ENCODE data around the gene ARMC2. TPM values are rescaled to one million over a fixed set of nuclear protein-coding genes. Genes with fewer than 3 reads are reported as not detected.
"Not testable (repeated sequence)": the region's sequence is repeated elsewhere in the genome, so short reads cannot be mapped to it uniquely, and the experiment has no call there.

The ARMC2 gene
- total RNA-seq, 1 donor from 2014 or later = 5.2 TPM

GRCh38 chr6:108851756-108852155, 3.5 kb downstream of the ARMC2 start:
- Histone ChIP-seq H3K9me3 (ENCODE audit: insufficient read depth, low read depth, low read length) (no peaks in the 10 kb centered on the region), H3K4me3 (ENCODE audit: insufficient read depth, low read depth, low read length) (no peak overlapping the region), H3K9ac (ENCODE audit: low read length) (no peak overlapping the region), H3K27ac (ENCODE audit: low read depth, low read length) (no peak overlapping the region), H3K4me1 (ENCODE audit: insufficient read depth, low read length) (peaks cover 3% of the 10 kb centered on the region), H3K27me3 (ENCODE audit: insufficient read depth, low read length) (no peaks in the 10 kb centered on the region), H3K4me2 (ENCODE audit: low read length) (no peak overlapping the region), H2AFZ (ENCODE audit: low read depth, low read length) (no peak overlapping the region), H4K20me1 (ENCODE audit: insufficient read depth, low read length) (no peaks in the 10 kb centered on the region), H3K79me2 (ENCODE audit: insufficient read depth, low read length) (peaks cover 5% of the 10 kb centered on the region), H3K36me3 (ENCODE audit: insufficient read depth, low read length) (no peaks in the 10 kb centered on the region)
- TF ChIP-seq EZH2 (IDR thresholded peaks at IDR 0.05; ENCODE audit: insufficient read depth, low read length) = no peak
- no peak for TF ChIP-seq CTCF (IDR thresholded peaks at IDR 0.05; ENCODE audit: insufficient read depth, low read depth, low read length)
- Mint-ChIP-seq H3K9me3 (ENCODE audit: unreplicated experiment) (peaks cover 2% of the 10 kb centered on the region), H3K4me1 (ENCODE audit: low read depth, unreplicated experiment) (peaks cover 4% of the 10 kb centered on the region), H3K36me3 (ENCODE audit: low read depth, unreplicated experiment) (peaks cover 16% of the 10 kb centered on the region), H3K4me3 (ENCODE audit: unreplicated experiment) (no peak overlapping the region), H3K27ac (ENCODE audit: unreplicated experiment) (no peak overlapping the region), H3K27me3 (ENCODE audit: low read depth, unreplicated experiment) (peaks cover 2% of the 10 kb centered on the region)
- DNase-seq (ENCODE audit: low read depth) (no peak), FAIRE-seq (no peak)

GRCh38 chr6:108853077-108853476, 4.9 kb downstream of the ARMC2 start:
- no peak overlapping the region for H2AFZ ChIP-seq (ENCODE audit: low read depth, low read length)
- no peaks in the 10 kb centered on the region for H3K27me3 ChIP-seq (ENCODE audit: insufficient read depth, low read length)
- no peak overlapping the region for H3K4me3 ChIP-seq (ENCODE audit: insufficient read depth, low read depth, low read length)
- Mint-ChIP-seq H3K4me3 (ENCODE audit: unreplicated experiment) (no peak overlapping the region), H3K27ac (ENCODE audit: unreplicated experiment) (no peak overlapping the region), H3K36me3 (ENCODE audit: low read depth, unreplicated experiment) (peaks cover 26% of the 10 kb centered on the region), H3K4me1 (ENCODE audit: low read depth, unreplicated experiment) (peaks cover 1% of the 10 kb centered on the region), H3K27me3 (ENCODE audit: low read depth, unreplicated experiment) (peaks cover 2% of the 10 kb centered on the region), H3K9me3 (ENCODE audit: unreplicated experiment) (peaks cover 9% of the 10 kb centered on the region)
- peaks cover under 1% of the 10 kb centered on the region for H3K4me1 ChIP-seq (ENCODE audit: insufficient read depth, low read length)
- H3K4me2 ChIP-seq (ENCODE audit: low read length) = no peak overlapping the region
- no peak overlapping the region for H3K27ac ChIP-seq (ENCODE audit: low read depth, low read length)
- TF ChIP-seq EZH2 (IDR thresholded peaks at IDR 0.05; ENCODE audit: insufficient read depth, low read length) (no peak), CTCF (IDR thresholded peaks at IDR 0.05; ENCODE audit: insufficient read depth, low read depth, low read length) (no peak)
- no peaks in the 10 kb centered on the region for H4K20me1 ChIP-seq (ENCODE audit: insufficient read depth, low read length)
- no peak overlapping the region for H3K9ac ChIP-seq (ENCODE audit: low read length)
- no peaks in the 10 kb centered on the region for H3K9me3 ChIP-seq (ENCODE audit: insufficient read depth, low read depth, low read length)
- H3K36me3 ChIP-seq (ENCODE audit: insufficient read depth, low read length) = no peaks in the 10 kb centered on the region
- H3K79me2 ChIP-seq (ENCODE audit: insufficient read depth, low read length) = peaks cover 5% of the 10 kb centered on the region
- DNase-seq (ENCODE audit: low read depth) (no peak), FAIRE-seq (no peak)

- DNase-seq (ENCODE audit: low read depth) (no peak), FAIRE-seq (no peak)
- TF ChIP-seq EZH2 (IDR thresholded peaks at IDR 0.05; ENCODE audit: insufficient read depth, low read length) (no peak), CTCF (IDR thresholded peaks at IDR 0.05; ENCODE audit: insufficient read depth, low read depth, low read length) (no peak)
- no peak overlapping the region for H2AFZ ChIP-seq (ENCODE audit: low read depth, low read length)
- H3K4me1 ChIP-seq (ENCODE audit: insufficient read depth, low read length) = no peaks in the 10 kb centered on the region
- no peaks in the 10 kb centered on the region for H3K79me2 ChIP-seq (ENCODE audit: insufficient read depth, low read length)
- Mint-ChIP-seq H3K4me1 (ENCODE audit: low read depth, unreplicated experiment) (no peaks in the 10 kb centered on the region), H3K27me3 (ENCODE audit: low read depth, unreplicated experiment) (no peaks in the 10 kb centered on the region), H3K27ac (ENCODE audit: unreplicated experiment) (no peak overlapping the region), H3K36me3 (ENCODE audit: low read depth, unreplicated experiment) (peaks cover 14% of the 10 kb centered on the region), H3K9me3 (ENCODE audit: unreplicated experiment) (peaks cover 2% of the 10 kb centered on the region), H3K4me3 (ENCODE audit: unreplicated experiment) (no peak overlapping the region)
- H3K27me3 ChIP-seq (ENCODE audit: insufficient read depth, low read length) = no peaks in the 10 kb centered on the region
- peaks cover 3% of the 10 kb centered on the region for H3K36me3 ChIP-seq (ENCODE audit: insufficient read depth, low read length)
- H3K27ac ChIP-seq (ENCODE audit: low read depth, low read length) = no peak overlapping the region
- H3K4me3 ChIP-seq (ENCODE audit: insufficient read depth, low read depth, low read length) = no peak overlapping the region
- no peak overlapping the region for H3K9ac ChIP-seq (ENCODE audit: low read length)
- no peak overlapping the region for H3K4me2 ChIP-seq (ENCODE audit: low read length)
- H4K20me1 ChIP-seq (ENCODE audit: insufficient read depth, low read length) = no peaks in the 10 kb centered on the region
- no peaks in the 10 kb centered on the region for H3K9me3 ChIP-seq (ENCODE audit: insufficient read depth, low read depth, low read length)
Observed at GRCh38 chr6:108862479-108863191, 14.4 kb downstream of the ARMC2 start.

- not testable (repeated sequence) for H3K27me3 Mint-ChIP-seq (ENCODE audit: low read depth, unreplicated experiment)
Observed at GRCh38 chr6:108865751-108866286, 17.6 kb downstream of the ARMC2 start.

More at GRCh38 chr6:108865751-108866286, 17.6 kb downstream of the ARMC2 start:
- H3K9me3 ChIP-seq (ENCODE audit: insufficient read depth, low read depth, low read length); FAIRE-seq; H3K4me1 Mint-ChIP-seq (ENCODE audit: low read depth, unreplicated experiment); H3K27ac Mint-ChIP-seq (ENCODE audit: unreplicated experiment); H3K9me3 Mint-ChIP-seq (ENCODE audit: unreplicated experiment); H3K79me2 ChIP-seq (ENCODE audit: insufficient read depth, low read length); H2AFZ ChIP-seq (ENCODE audit: low read depth, low read length); H3K4me3 Mint-ChIP-seq (ENCODE audit: unreplicated experiment); H3K27me3 ChIP-seq (ENCODE audit: insufficient read depth, low read length); H3K4me2 ChIP-seq (ENCODE audit: low read length); H3K27ac ChIP-seq (ENCODE audit: low read depth, low read length); H3K4me1 ChIP-seq (ENCODE audit: insufficient read depth, low read length); H3K4me3 ChIP-seq (ENCODE audit: insufficient read depth, low read depth, low read length); H3K36me3 ChIP-seq (ENCODE audit: insufficient read depth, low read length); H4K20me1 ChIP-seq (ENCODE audit: insufficient read depth, low read length); H3K9ac ChIP-seq (ENCODE audit: low read length); DNase-seq (ENCODE audit: low read depth): not testable (repeated sequence)
- peaks cover 17% of the 10 kb centered on the region for H3K36me3 Mint-ChIP-seq (ENCODE audit: low read depth, unreplicated experiment)
